ENCODE data around the gene CDK17.
"Not testable (repeated sequence)": the region's sequence is repeated elsewhere in the genome, so short reads cannot be mapped to it uniquely, and the experiment has no call there.

CDK17 gene

GRCh38 chr12:96399919-96400630 is at the start of gene CDK17:
Gene CDK17, minus strand, starts transcription at chr12:96400439. Its CDS starts 65,603 bp downstream, at chr12:96334836.
- DNase-seq, result peak; percentile 92

- no peak for DNase-seq
These were observed 48.1 kb upstream of the CDK17 start for GRCh38 chr12:96448300-96448699.

- DNase-seq, result no peak
These were observed 47.0 kb upstream of the CDK17 start for GRCh38 chr12:96447256-96447655.

DNA sequence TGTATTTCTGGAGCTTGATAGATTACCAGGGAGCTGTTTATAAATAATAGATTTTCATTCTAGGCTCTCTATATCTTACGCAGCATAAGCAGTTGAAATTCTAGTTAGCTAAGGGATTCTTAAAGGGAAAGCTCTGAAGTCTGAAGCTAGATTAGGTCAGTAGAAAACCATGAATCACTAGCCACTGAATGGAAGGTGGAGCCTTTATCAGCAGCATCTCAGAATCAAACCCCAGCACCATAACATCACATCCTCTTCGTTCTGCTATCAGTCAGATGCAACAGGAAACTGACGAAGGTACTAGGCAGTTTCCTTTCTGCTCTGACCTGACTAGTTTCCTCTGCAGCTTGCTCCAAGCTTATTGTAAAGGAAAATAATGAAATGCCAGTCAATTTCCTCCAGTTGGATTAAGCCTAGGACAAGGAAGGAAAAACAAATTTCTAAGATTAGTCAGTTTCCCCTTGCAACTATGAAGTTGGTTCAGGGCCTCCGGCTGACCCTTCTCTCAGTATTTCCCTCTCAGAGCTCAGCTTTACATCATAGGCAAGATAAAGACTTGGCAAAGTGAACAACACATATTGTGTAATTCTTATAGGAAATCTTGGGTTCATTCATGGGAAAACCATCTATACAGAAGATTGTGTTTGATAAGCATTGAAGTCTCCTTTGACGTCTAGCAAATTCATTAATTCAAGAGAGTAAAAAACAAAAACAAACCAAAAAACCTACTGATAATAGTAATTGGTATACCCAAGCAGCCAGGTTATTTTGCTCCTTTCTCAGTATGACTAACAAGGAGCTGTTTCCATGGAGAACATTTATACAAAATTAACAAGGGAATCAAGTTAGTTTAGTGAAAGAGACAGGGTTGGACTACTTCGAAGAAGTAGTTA is 45.7 kb upstream of the CDK17 start:
- no peak for DNase-seq

DNA sequence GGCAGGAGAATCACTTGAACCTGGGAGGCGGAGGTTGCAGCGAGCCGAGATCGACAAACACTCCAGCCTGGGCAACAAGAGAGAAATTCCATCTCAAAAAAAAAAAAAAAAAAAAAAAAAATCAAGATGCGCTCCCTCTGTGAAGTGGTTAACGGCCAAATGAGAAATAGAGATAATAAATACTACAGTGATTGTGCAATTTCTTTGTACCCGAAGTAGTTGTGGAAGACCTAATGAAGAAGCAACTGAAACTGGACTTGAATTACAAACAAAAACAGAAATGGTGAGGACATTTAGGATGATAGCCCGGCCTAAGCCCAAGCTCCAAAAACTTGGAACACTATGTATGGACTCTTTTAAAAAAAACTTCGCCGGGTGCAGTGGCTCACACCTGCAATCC is 44.2 kb upstream of the CDK17 start:
- no peak for DNase-seq

DNA sequence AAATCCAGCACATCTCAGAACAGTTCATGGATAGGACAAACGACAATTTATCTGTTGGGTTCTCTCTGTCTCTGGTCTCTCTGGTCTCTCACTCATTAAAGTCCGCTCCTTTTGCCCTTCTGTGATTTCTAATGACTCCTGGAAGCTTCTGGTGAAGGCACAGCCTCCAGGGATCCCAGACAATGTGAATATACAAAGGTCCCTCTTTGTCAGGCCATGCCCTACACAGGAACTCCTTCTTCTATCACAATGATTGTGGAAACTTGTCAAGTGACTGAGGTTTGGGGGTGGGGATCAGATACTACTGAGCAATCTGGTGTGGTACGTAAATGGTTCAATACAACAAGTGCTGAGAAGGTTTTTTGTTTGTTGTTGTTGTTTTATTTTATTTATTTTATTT is 42.7 kb upstream of the CDK17 start:
- DNase-seq, result no peak

GRCh38 chr12:96441816-96442215 is 41.6 kb upstream of the CDK17 start:
- no peak for DNase-seq

GRCh38 chr12:96438330-96438729 is 38.1 kb upstream of the CDK17 start:
- DNase-seq, result no peak

DNA sequence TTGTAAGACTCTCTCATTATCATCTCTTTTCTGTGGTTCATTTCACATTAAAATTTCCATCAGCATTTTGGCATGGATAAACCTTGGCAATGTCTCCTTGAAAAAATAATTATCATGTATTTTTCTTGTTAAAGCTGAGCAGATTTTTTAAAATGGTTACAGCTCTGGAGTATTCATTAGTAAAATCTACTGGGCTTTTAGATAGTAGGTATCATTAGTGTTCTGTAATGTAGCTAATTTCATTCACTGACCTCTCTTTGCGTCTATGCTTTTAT is 36.9 kb upstream of the CDK17 start:
- no peak for DNase-seq

DNA sequence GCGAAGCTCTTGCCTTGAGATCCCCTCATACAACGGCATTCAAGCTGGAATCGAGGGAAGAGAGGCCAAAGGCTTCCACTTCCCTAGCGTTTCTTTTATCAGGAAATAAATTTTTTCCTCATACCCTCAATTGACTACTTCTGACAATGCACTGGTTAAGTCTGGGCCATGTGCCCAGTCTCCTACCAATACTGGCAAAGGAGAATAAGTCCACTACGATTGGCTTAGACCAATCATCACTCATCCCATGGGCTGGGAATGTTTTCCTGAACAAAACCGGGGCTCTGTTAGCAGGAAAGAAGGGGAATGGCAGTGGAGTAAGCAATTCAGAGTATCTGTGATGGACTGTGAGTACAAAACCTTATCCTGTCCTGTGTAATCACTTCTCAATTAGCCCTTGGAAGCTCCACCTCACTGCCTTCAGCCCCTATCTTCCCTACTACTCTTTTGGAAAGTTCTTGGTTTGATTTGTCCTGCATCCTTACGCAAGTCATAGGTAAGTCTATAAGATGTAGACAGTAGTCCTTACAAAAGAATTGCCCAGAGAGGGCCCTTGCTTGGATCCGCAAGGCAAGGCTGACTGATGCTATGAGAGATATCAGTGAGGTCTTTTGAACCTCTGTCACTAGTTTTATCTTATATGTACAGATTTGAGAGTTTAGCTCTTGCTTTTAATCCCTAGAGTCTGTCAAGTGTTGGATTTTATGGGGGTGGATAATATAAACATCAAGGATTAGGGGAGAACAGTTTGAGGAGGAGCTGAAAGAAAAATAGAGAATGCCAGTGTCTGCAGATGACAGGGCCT is 36.3 kb upstream of the CDK17 start:
- DNase-seq, result no peak

DNA sequence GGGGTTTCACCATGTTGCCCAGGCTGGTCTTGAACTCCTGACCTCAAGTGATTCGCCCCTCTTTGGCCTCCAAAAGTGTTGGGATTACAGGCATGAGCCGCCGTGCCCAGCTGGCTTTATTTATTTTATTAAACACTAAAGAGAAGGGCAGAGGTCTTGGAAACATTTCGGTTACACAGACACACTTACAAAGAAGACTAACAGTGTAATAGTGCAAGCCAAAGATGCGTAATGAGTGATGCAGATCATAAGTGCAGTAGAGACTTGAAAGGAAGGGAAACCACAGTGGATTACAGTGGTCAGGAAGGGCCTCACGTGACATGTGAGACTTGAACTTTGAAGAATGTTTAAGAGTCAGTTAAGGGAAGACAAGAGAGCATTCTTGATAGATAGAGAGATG is 33.9 kb upstream of the CDK17 start:
- DNase-seq, result no peak

DNA sequence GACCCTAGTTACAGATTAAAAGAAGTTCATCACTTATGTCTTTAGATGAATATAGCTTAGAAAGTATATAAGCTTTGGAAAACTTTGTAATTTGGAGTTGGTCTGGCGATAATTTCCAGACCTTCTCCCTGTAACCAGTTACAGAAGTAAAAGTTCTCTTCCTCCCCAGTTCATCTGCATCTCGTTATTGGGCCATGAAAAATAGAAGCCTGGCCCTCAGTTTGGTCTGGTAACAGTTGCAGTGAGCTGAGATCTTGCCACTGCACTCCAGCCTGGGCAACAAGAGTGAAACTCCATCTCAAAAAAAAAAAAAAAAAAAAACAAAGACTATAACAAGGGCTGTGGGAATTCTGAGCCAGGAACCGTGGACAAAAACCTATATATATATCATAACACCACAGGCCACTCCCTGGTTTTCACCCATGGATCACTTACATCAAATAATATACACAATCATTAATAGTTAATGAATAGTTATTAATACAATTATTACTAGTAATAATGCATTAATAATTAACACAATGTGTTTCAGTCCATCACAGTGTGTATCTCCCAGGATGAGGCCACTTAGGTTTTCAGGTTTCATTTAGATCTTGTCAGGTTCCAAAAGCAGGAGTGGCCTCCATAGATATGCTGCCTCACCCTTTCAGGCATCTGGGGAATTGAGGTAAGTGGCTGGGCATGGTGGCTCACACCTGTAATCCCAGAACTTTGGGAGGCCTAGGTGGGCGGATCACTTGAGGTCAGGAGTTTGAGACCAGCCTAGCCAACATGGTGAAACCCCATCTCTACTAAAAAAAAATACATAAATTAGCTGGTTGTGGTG is 32.5 kb upstream of the CDK17 start:
- not testable (repeated sequence) for DNase-seq

DNA sequence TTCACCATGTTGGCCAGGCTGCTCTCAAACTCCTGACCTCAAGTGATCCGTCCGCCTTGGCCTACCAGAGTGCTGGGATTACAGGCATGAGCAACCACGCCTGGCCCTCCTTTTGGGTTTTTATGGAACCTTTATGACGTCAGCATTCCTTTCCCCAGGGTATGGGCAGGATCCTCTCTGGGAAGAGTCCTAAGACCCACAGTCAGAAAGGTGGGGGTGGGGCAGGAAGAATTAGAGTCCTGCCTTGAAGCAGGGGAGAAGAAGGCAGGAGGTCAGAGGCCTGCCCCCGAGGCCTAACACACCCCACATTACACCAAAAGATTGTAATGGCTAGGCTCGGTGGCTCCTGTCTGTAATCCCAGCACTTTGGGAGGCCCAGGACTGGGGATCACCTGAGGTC is 30.8 kb upstream of the CDK17 start:
- DNase-seq, result no peak

GRCh38 chr12:96427269-96427729 is 27.1 kb upstream of the CDK17 start:
- peak; percentile 81 for DNase-seq

DNA sequence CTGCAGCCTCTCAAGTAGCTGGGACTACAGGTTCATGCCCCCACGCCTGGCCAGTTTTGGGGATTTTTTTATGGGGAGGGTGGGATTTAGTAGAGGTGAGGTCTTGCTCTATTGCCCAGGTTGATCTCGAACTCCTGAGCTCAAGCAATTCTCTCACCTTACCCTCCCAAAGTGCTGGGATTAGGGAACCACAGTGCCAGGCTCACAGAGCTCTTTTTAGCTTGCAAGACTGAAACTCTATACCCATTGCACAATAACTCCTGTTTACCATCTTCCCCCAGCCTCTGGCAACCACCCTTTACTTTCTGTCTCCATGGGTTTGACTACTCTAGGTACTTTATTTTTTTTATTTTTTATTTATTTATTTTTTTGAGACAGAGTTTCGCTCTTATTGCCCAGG is 25.7 kb upstream of the CDK17 start:
- no peak for DNase-seq

DNA sequence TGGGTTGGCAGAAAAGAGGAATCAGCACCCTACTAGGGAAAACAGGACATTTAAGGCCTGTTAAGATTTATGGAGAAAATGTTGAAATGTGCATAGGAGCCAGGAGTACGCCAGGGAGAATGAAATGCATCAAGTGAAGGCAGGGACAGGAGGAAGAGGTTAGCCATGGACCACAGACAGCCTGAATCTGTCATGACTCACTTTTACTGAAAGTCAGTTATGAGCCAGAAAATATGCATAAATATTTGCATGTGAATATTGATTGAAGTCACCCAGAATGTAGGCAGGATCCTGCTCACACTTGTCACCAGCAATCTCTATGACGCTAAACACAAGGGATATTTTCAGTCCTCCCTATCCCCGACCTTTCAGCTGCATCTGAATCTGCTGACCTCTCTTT is 25.1 kb upstream of the CDK17 start:
- DNase-seq, result no peak

- DNase-seq, result no peak
These were observed 24.4 kb upstream of the CDK17 start for GRCh38 chr12:96424601-96425000.

DNA sequence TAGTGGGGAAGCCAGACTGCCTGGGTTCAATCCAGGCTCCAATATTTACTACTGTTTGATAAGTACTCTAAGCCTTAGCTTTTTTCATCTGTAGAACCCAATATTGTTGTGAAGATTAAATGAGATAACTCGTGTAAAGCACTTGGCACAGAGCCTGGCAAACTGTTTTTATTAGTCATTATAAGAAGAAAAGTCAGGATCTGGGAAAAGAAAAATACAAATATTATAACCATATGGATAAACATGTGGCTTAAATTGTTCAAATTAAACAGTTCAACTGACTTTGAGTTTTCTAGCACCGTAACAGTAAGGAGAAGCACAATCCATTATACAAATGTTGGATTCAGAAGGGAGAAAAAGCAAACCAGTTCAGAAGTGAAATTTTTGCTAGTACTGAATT is 22.0 kb upstream of the CDK17 start:
- DNase-seq, result no peak

GRCh38 chr12:96421014-96421413 is 20.8 kb upstream of the CDK17 start:
- DNase-seq, result no peak

DNA sequence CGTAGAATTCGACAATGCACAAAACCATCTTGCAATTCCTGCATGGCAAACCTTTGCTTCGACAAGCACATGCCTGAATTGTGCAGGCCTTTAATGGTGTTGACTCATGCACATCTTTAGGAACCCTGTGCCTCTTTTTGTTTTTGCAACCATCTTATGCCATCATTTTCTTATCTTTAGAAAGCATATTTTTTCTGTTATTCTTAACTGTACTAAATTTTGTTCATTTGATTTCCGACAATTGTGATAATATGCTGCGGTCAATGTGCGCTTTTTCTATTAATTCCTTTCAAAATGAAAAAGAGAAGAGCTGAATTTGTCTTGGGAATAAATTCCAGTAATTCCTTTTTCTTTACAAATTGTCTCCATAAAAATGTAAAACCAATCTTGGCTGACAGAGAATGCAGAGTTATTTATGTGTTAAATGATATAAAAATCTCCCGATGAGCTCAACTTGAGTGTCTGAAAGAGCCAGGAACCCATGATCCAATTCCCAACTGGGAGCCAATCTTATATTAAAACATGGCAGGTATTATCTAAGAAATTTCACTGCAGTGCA is 20.1 kb upstream of the CDK17 start:
- no peak for DNase-seq

DNA sequence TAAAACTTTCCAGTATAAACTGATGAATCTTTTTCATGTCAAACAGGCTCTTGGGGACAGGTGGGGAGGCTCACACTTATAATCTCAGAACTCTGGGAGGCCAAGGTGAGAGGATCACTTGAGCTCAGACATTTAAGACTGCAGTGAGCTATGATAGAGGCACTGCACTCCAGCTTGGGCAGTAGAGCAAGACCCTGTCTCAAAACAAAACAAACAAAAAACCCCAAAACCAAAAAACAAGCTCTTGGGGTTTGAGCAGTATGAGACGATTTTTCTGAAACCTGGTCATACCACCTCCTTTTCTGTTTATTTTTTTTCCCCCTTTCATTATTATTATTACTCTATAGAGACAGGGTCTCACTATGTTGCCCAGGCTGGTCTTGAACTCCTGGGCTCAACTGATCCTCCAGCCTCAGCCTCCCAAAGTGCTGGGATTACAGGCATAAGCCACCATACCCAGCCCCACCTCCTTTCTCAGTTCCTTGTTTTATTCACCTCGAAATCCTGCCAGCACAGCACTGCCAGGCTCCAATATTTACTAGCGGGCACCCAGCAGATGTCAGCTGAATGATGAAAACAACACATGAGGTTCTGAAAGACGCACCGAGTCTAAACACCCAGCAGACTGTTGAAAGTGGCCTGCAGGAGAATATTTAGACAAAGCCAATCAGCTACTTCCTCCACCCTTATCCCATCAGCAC is 19.5 kb upstream of the CDK17 start:
- no peak for DNase-seq

GRCh38 chr12:96417688-96418087 is 17.4 kb upstream of the CDK17 start:
- not testable (repeated sequence) for DNase-seq
